ENCODE data around the gene COQ10A.

Gene COQ10A

GRCh38 chr12:56266693-56267442 is at the start of gene COQ10A:
Gene COQ10A (plus strand): TSS chr12:56266942. CDS start chr12:56267119, 177 bp downstream.
- peak; percentile 72 to 87 for DNase-seq

DNA sequence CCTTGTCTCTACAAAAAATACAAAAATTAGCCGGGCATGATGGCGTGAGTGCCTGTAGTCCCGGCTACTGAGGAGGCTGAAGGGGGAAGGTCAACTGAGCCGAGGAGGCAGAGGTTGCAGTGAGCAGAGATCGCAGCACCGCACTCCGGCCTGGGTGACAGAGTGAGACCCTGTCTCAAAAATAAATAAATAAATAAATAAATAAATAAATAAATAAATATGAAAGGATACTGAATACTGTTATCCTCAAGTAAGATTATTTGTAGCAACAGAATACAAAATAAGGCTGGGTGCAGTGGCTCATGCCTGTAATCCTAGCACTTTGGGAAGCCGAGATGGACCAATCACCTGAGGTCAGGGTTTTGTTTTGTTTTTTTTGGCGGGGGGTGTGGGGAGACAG is 46.9 kb upstream of the COQ10A start:
- DNase-seq: no peak

- DNase-seq: no peak
Measured at GRCh38 chr12:56220611-56221231, 46.0 kb upstream of the COQ10A start.

- DNase-seq: peak; percentile 36 to 60
Measured at GRCh38 chr12:56221232-56221756, 45.4 kb upstream of the COQ10A start.

GRCh38 chr12:56221757-56222530 is 44.8 kb upstream of the COQ10A start, which contains the start of gene RNF41:
Gene RNF41 (minus strand): TSS chr12:56221922. CDS start chr12:56214047, 7,875 bp downstream.
- peak; percentile 88 to 96 for DNase-seq

- no peak for DNase-seq
Measured at GRCh38 chr12:56222531-56222895, 44.2 kb upstream of the COQ10A start.

DNA sequence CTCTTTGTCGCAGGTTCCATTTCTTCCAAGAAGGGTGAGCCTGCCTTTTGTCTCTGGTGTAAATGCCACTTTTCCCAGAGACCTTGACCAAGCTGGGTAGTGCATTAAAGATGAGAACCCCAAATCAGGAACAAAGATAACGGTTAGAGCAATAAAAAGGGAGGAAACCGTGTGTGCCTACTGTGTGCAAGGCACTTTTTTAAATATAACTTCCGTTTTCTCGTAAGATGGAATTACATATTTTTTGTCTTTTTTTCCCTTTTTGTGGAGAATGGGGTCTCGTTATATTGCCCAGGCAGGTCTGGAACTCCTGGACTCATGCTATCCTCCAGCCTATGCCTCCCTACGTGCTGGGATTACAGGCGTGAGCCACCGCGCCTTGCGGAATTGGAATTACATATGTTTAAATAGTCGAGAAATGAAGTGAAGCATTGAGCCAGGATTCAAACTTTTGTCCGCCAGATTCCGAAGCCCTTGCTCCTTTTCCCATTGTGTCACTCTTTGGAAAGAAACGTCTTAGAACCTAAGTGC is 43.1 kb upstream of the COQ10A start:
- no peak for DNase-seq

- peak; percentile 91 to 98 for DNase-seq
Measured at GRCh38 chr12:56224102-56224701, 42.5 kb upstream of the COQ10A start, which contains the start of gene NABP2. Gene NABP2 (plus strand): TSS chr12:56224342. CDS start chr12:56224857, 515 bp downstream.

- no peak for DNase-seq
Measured at GRCh38 chr12:56224954-56225353, 41.8 kb upstream of the COQ10A start.

DNA sequence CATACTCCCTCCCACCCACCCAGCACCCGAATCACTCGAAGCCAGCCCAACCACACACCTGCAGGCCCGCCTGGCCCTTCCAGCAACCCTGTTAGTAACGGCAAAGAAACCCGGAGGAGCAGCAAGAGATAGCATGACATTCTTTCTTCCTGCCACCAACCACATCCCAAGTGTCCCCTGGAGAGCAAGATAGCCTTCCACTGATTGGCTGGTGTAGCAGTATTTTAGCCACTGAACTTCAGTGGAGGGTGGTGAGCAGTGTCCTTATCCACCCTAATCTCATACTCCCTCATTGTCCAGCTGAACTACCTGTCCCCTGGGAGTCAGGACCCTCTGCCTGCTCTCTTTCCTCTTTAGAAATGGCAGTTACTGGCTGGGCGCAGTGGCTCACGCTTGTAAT is 37.7 kb upstream of the COQ10A start:
- no peak for DNase-seq

GRCh38 chr12:56229916-56230431 is 36.8 kb upstream of the COQ10A start, which contains the start of gene SLC39A5:
Gene SLC39A5 (plus strand): TSS chr12:56230051. CDS start chr12:56231275, 1,224 bp downstream.
- DNase-seq: no peak

GRCh38 chr12:56230432-56231183 is 36.1 kb upstream of the COQ10A start:
- no peak for DNase-seq

DNA sequence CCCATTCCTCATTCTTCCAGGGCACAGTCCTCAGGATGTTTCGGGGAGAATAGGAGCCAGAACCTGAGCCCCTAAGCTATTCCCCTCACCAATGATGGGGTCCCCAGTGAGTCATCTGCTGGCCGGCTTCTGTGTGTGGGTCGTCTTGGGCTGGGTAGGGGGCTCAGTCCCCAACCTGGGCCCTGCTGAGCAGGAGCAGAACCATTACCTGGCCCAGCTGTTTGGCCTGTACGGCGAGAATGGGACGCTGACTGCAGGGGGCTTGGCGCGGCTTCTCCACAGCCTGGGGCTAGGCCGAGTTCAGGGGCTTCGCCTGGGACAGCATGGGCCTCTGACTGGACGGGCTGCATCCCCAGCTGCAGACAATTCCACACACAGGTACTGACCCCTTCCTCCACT is 35.6 kb upstream of the COQ10A start:
- DNase-seq: no peak

GRCh38 chr12:56234746-56235436 is 31.9 kb upstream of the COQ10A start:
- DNase-seq: no peak

DNA sequence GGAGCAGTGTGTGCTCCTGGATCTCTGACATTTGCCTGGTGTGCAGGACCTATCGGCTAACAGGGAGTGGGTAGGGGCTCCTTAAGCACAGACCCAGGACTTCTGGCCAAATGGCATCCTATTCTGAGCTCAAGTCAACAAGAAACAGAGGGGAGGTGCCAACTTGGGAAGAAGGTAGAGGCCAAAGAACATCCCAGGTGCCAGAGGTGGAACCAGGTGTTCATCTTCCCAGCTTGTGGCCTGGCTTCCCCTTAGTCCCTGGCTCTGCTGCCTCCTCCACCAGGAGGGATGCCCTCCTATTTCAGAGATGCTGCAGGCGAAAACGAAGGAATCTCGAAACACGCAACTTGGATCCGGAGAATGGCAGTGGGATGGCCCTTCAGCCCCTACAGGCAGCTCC is 30.7 kb upstream of the COQ10A start:
- no peak for DNase-seq

- no peak for DNase-seq
Measured at GRCh38 chr12:56236985-56237384, 29.8 kb upstream of the COQ10A start.

DNA sequence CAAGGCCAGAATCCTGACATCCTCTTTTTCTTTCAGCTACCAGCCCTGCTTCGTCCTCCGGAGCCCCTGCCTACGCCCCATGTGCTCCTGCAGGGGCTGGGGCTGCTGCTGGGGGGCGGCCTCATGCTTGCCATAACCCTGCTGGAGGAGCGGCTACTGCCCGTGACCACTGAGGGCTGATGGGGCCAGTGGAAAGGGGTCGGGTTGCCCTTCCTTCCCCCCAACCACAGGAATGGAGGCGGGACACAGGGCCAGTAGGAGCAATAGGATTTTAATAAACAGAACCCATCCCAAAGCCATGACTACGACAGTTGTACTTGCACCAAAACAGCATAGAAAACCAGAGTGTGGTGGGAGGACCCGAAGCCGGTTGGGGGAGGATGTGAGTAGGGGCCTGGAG is 29.2 kb upstream of the COQ10A start:
- DNase-seq: no peak

DNA sequence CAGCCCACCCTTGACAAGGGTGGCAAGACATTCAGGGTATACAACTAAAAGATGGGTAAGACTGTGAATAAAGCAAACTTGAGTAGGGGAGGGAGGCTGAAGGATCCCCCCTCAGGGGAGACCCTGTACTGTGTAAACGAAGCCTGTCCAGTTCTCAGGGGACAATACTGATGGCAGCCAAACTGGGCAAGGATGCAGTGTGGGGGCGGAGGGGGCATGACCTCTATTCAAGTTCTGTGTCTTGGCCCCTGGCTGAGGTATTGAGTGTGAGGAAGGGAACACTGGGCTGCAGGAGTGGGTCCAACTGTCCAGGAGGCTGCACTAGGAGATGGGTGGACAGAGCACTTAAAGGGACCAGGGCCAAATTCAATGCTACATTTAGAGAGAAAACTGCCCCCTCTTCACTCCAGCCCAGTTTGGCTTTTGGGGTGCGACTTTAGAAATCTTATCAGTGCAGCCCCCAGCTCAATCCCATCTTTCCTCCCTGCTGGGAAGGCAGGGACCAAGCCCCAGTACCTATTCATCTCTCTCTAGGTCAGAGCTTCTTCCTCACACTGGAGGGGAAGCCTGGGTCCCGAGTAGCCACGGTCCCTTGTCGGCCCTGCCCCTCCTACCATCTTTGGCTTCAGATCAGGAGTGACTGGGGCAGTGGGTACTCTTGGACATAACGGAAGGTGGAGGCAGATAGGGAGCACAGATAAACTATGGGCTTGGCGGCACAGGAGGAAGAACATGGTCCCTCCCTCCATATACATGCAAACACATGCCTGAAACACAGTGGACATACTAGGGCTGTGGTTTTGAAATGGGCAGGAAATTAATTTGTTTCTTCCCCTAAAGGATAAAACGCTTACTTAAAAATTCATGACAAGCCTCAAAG is 25.1 kb upstream of the COQ10A start:
- DNase-seq: no peak

DNA sequence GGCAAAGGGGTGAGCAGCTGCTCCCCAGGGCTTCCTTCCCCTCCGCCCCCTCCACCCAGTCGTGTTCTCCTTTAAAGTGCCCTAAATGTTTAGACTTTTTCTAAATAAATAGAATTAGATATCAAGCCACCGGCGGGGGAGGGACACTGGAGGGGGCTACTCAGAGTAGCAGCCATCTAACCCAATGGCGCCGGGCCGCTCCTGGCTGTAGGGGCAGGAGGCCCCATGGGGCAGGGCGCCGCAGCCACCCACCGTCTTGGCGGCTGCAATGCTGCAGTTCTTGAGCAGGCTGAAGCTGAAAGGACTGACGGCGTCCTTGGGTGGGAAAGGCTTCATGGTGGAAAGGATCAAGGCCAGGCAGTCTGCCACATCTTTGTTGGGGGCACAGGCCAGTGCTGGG is 23.8 kb upstream of the COQ10A start:
- DNase-seq: no peak

DNA sequence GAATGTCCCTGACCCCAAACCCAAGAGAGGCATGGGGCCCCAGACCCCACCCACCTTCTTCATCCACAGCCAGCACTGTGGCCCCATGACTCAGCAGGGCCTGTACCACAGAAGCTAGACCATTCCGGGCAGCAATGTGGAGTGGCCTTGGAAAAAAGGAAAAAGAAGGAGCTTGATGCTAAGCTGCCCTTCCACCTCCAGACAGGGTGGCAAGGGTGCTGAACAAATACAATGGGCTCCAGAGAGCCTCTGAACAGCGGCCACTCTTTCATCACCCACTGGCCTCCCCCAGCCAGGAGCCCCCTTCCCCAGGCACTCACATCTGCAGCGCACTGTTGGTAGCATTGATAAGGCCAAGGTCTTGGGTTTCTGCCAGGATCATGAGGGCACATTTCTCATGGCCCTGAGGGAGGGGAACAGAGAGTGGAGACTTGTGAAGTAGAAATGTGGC is 23.0 kb upstream of the COQ10A start:
- DNase-seq: no peak

Measured in NCI-H446 (cell line).